ENCODE results near the gene SLC41A3.

Gene SLC41A3

GRCh38 chr3:126083913-126084767, at the start of gene SLC41A3:
Gene SLC41A3, minus strand, starts transcription at chr3:126084124. Its CDS starts 15,905 bp downstream, at chr3:126068219.
- TF ChIP-seq CTCF (IDR thresholded peaks at IDR 0.05) = peak; percentile 44

GRCh38 chr3:126133606-126134005, 49.7 kb upstream of the SLC41A3 start:
- TF ChIP-seq CTCF (IDR thresholded peaks at IDR 0.05) = no peak

GRCh38 chr3:126132751-126133511, 49.0 kb upstream of the SLC41A3 start:
- TF ChIP-seq CTCF (IDR thresholded peaks at IDR 0.05) = peak; percentile 56

- TF ChIP-seq CTCF (IDR thresholded peaks at IDR 0.05) = no peak
Measured at GRCh38 chr3:126131881-126132750, 48.2 kb upstream of the SLC41A3 start.

GRCh38 chr3:126130981-126131745, 47.2 kb upstream of the SLC41A3 start:
- no peak for TF ChIP-seq CTCF (IDR thresholded peaks at IDR 0.05)

GRCh38 chr3:126130081-126130855, 46.3 kb upstream of the SLC41A3 start:
- TF ChIP-seq CTCF (IDR thresholded peaks at IDR 0.05) = no peak

Measured in LNCAP (cell line).